KOPT-K1 (cell line): ENCODE results near the gene PID1.

Experiments used
- H3K27ac ChIP-seq: fragments of 200-600 bp; sonication (generic); 2 replicates; pipeline ENCODE4 v1.5.1; 2016; ENCODE audit warnings: antibody characterized with exemption, mild to moderate bottlenecking, low read depth, low read length; ENCODE audit not compliant: poor library complexity, severe bottlenecking
- H3K36me3 ChIP-seq: fragments of 200-600 bp; sonication (generic); 2 replicates; pipeline ENCODE4 v1.5.1; 2017; ENCODE audit warnings: antibody characterized with exemption, mild to moderate bottlenecking, low read length, moderate library complexity; ENCODE audit not compliant: insufficient read depth
- H3K9me3 ChIP-seq: fragments of 200-600 bp; sonication (generic); 2 replicates; pipeline ENCODE4 v1.5.1; 2017; ENCODE audit warnings: antibody characterized with exemption, low read length, mild to moderate bottlenecking; ENCODE audit not compliant: insufficient read depth, poor library complexity, severe bottlenecking

The PID1 gene

GRCh38 chr2:229243890-229244560 is 27.1 kb downstream of the PID1 start:
- Histone ChIP-seq H3K27ac (no peak overlapping the region), H3K36me3 (no peaks in the 10 kb centered on the region), H3K9me3 (peaks cover 11% of the 10 kb centered on the region)

- Histone ChIP-seq H3K36me3 (no peaks in the 10 kb centered on the region), H3K9me3 (peaks cover 11% of the 10 kb centered on the region), H3K27ac (no peak overlapping the region)
Observed at GRCh38 chr2:229240984-229241491, 30.0 kb downstream of the PID1 start.

- H3K36me3 ChIP-seq: no peaks in the 10 kb centered on the region
- no peak overlapping the region for H3K27ac ChIP-seq
- peaks cover 11% of the 10 kb centered on the region for H3K9me3 ChIP-seq
Observed at GRCh38 chr2:229239021-229239420, 32.1 kb downstream of the PID1 start.

- H3K9me3 ChIP-seq: peaks cover 11% of the 10 kb centered on the region
- H3K27ac ChIP-seq: no peak overlapping the region
- no peaks in the 10 kb centered on the region for H3K36me3 ChIP-seq
Observed at GRCh38 chr2:229237270-229237669, 33.8 kb downstream of the PID1 start.

GRCh38 chr2:229235131-229235914 is 35.8 kb downstream of the PID1 start:
- no peaks in the 10 kb centered on the region for H3K36me3 ChIP-seq
- no peak overlapping the region for H3K27ac ChIP-seq
- H3K9me3 ChIP-seq: no peaks in the 10 kb centered on the region

- Histone ChIP-seq H3K36me3 (no peaks in the 10 kb centered on the region), H3K27ac (no peak overlapping the region), H3K9me3 (no peaks in the 10 kb centered on the region)
Observed at GRCh38 chr2:229231885-229232284, 39.2 kb downstream of the PID1 start.

GRCh38 chr2:229231328-229231868 is 39.7 kb downstream of the PID1 start:
- no peaks in the 10 kb centered on the region for H3K36me3 ChIP-seq
- H3K27ac ChIP-seq: no peak overlapping the region
- no peaks in the 10 kb centered on the region for H3K9me3 ChIP-seq

GRCh38 chr2:229230911-229231310 is 40.2 kb downstream of the PID1 start:
- Histone ChIP-seq H3K27ac (no peak overlapping the region), H3K36me3 (no peaks in the 10 kb centered on the region), H3K9me3 (no peaks in the 10 kb centered on the region)

GRCh38 chr2:229230256-229230655 is 40.8 kb downstream of the PID1 start:
- no peaks in the 10 kb centered on the region for H3K36me3 ChIP-seq
- no peak overlapping the region for H3K27ac ChIP-seq
- H3K9me3 ChIP-seq: no peaks in the 10 kb centered on the region

- Histone ChIP-seq H3K36me3 (no peaks in the 10 kb centered on the region), H3K27ac (no peak overlapping the region), H3K9me3 (no peaks in the 10 kb centered on the region)
Observed at GRCh38 chr2:229226382-229226781, 44.7 kb downstream of the PID1 start.

GRCh38 chr2:229223107-229223506 is 48.0 kb downstream of the PID1 start:
- Histone ChIP-seq H3K36me3 (no peaks in the 10 kb centered on the region), H3K27ac (no peak overlapping the region)

GRCh38 chr2:229221641-229222040 is 49.4 kb downstream of the PID1 start:
- H3K36me3 ChIP-seq: no peaks in the 10 kb centered on the region
- H3K9me3 ChIP-seq: no peaks in the 10 kb centered on the region
- H3K27ac ChIP-seq: no peak overlapping the region

More at GRCh38 chr2:229223107-229223506, 48.0 kb downstream of the PID1 start:
- no peaks in the 10 kb centered on the region for H3K9me3 ChIP-seq

GRCh38 chr2:229220254-229220653 is 50.8 kb downstream of the PID1 start:
- Histone ChIP-seq H3K27ac (no peak overlapping the region), H3K9me3 (no peaks in the 10 kb centered on the region), H3K36me3 (no peaks in the 10 kb centered on the region)

GRCh38 chr2:229218329-229218921 is 52.7 kb downstream of the PID1 start:
- Histone ChIP-seq H3K36me3 (no peaks in the 10 kb centered on the region), H3K9me3 (no peaks in the 10 kb centered on the region), H3K27ac (no peak overlapping the region)

GRCh38 chr2:229212241-229212640 is 58.8 kb downstream of the PID1 start:
- Histone ChIP-seq H3K9me3 (no peaks in the 10 kb centered on the region), H3K36me3 (no peaks in the 10 kb centered on the region), H3K27ac (no peak overlapping the region)
